HG03060 (cell line): ENCODE results near the gene PAN3.

Experiments used
- ATAC-seq: cut with Tn5 transposase; IDR thresholded peaks from one replicate; pipeline ENCODE4 v1.9.1; 2021; ENCODE audit warnings: low read depth, moderate number of reproducible peaks; ENCODE audit not compliant: unreplicated experiment

The PAN3 gene

DNA sequence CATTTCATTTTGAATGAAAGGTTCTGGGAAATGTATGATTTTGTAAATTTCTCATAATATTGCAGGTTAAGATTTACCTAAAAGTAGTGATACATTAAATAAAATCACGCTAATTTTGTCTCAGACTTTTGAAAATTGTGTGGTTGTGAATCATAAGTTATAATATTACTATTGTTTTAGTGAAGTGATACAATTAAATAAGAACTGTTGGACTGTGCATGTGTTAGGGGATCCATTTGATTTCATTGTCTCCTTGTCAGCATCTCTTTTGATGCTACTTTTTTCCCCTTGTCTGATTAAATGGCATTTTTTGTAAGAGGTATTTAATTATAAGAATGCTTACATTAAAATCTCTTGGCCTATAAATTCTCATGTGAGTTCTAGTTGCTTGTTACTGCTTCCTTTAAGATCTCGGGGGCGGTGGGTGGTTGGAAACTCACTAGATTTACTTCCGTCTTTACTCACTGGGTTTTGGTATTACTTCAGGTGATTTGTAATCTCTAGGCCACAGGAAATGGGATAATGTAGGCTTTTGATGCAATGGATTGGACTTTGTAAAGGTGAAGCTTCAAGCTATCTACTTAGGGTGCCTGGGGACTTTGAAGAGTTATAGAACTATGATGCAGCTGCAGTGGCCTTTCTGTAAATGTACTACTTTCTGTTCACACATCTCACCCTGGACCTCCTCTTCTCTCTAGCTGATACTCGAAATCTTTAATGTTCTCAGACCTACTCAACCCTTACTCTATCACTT, 66.5 kb downstream of the PAN3 start:
- ATAC-seq: no peak

DNA sequence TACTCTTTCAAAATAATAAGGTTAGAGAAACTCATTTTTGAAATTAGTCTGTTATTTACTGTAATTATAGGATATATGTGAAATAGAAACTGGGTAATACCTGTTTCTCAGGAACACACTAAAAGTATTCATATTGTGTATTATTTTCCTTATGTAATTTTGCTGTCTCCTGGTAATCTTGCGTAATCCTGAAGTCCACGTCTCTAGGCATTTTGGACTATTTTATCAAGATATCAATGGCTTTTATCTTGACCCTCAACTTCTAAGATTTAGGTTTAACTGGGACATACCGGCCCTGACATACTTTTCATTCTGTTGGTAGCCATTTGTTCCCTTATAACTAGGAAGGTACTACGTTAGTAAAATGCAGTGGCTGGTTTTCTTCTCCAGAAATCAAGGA, 80.3 kb downstream of the PAN3 start:
- ATAC-seq: no peak

DNA sequence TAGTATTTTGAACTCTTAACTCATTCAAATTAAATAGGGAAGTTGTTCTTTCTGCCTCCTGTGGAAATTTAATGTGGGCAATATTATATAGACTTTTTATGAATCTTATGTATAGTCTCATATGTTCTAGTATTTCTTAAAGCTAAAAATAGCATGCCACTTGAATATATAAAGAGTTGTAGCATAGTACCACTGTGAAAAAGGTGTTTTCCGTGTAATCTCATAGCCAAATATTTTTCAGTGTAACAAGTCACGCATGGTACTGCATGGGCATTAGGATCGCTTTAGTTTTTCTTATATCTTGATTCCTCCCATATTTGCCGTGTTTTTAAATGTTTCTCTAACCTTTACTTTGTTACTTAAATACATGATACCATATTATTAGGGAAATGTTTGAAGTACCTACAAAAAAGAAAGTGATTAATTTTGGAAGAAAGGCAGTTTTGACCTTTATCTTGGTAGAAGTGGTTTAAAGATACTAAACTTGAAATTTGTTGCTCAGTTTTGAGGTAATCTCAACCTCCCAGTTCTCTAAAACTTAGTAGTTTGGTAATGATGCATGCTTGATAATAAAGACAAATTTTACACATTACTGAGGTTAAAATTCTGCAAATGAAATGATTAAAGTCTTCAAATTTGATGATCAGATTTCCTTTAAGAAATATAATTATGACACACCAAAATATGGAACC, 81.2 kb downstream of the PAN3 start:
- ATAC-seq: no peak

DNA sequence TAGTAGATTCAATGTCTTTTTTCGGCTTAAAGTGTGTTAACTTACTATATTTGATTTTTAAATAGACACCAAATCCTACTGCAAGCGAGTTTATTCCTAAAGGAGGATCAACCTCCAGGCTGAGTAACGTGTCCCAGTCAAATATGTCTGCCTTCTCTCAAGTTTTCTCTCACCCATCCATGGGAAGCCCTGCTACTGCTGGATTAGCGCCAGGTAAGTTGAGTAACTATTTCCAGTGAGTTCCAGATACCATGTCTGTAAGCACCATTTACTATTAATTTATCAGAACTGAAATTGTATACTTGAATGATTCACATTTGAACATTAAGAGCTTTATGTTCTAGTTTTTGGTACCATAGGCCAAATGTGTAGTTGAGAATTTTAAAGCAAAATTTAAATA, 81.8 kb downstream of the PAN3 start:
- ATAC-seq: no peak

DNA sequence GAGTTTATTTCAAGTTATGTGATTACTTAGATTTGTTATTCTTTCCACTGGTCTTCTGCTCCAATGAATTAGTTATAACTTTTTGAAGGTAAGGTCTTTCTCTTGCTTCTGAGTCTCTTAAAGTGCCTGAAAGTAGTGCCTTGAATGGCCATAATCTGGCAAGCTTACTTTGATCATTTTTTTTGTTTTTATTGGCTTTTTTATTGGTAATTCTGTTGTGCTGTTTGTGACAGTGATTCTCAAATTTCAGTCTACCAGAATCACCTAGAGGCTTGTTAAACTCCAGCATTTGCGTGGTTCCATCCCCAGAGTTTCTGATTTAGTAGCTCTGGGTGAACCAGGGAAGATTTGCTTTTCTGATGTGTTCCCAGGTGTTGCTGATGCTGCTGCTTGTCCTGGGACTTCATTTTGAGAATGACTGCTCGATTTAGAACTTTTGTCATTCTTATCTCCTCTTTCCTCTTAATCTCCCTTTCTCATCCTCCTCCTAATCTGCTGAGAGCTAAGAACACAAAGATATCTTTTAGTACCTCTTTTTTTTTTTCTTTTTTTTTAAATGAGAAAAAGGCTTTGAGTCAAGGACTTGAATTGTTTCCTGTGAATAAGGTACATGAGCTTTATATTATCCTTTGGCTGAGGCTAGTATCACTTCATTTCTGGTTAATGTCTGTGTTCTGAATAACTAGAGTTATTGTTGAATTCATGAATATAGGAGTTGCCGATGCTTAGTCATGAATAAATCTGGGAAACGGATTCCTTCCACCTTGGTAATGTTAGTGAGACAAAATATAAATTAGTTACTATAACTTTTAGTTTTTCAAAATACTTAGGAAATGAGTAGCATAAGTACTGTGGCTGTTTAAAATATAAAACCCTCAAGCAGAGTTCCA, 91.4 kb downstream of the PAN3 start:
- no peak for ATAC-seq

DNA sequence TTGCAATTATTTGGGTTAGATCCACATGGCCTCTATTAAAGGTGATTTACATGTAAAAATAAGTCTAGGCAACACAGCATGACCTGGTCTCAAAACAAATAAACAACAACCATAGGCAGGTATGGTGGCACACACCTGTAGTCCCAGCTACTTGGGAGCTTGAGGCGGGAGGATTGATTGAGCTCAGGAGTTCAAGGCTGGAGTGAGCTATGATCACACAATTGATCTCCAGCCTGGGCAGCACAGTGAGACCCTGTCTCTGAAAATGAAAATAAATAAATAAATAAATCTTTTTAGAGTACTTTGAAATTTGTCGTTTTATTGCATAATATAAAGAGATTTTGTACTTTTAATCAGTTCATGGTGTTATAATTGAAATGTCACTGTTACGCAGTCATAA, 93.3 kb downstream of the PAN3 start:
- no peak for ATAC-seq

DNA sequence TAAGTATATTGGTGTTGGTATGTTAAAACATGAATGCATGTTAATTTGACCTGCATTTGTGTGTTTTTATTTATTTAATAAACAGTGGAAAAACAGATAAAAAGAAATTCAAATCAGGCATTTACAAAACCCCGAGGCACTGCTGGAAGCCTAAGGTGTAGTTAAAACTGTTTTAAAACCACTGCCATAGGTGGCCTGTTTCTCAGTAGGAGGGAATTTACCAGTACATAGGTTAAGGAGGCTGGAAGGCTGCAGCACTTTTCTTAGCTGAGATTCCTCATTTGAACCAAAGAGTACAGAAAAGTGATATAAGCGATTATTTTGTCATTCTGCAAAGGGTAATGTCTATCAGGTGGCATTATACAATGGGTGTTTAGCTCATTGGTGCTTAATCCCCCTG, 99.6 kb downstream of the PAN3 start:
- ATAC-seq: no peak

DNA sequence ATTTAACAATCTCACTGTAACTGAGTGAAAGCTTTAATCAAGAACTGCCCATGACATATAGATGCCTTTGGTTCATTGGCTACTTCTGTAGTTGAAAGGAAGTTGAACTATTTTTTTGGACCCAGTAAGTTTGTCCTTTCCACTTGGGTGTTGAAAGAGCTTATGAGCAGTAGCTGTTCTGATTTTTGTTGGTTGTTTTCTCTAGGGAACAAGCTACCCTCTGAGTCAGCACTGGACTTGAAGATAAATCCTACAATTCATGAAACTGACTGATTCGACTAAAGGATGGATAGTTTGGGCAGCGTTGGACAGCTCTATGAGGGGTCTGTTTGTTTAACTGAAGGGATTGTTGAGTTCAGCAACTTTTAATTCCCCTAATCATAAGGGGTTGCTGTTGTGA, 101.0 kb downstream of the PAN3 start:
- no peak for ATAC-seq

DNA sequence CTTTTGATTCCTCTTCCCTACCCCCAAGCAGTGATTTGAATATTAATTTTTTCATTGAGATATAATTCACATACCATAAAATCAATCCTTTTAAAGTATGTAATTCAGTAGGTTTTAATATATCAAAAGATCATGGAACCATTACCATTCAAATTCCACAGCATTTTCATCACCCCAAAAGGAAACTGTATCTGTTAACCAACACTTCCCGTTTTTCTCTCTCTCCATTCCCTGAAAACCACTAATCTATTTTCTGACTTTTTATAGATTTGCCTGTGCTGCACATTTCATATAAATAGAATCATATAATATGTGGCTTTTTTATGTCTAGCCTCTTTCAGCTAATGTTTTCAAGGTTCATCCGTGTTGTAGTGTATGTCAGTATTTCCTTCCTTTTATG, 107.1 kb downstream of the PAN3 start:
- ATAC-seq: no peak

DNA sequence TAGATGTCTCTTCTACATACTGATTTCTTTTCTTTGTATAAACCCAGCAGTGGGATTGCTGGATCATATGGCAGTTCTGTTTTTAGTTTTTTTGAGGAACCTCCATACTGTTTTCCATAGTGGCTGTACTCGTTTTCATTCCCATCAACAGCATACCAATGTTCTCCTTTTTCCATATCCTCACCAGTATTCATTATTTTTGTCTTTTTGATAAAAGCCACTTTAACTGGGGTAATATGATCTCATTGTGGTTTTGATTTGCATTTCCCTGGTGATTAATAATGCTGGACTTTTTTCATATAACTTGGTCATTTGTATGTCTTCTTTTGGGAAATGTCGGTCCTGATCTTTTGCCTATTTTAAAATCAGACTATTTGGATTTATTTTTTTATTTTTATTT, 108.5 kb downstream of the PAN3 start:
- no peak for ATAC-seq

DNA sequence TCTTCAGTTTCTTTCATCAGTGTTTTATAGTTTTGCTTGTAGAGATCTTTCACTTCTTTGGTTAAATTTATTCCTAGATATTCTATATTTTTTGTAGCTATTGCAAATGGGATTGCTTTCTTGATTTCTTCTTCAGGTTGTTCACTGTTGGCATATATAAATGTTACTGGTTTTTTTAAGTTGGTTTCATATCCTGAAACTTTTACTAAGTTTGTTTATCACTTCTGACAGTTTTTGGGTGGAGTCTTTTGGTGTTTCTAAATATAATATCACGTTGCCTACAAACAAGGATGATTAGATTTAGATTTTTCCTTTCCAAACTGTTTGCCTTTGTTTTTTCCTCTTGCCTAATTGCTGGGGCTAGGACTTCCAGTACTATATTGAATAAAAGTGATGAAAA, 109.7 kb downstream of the PAN3 start:
- ATAC-seq: no peak

DNA sequence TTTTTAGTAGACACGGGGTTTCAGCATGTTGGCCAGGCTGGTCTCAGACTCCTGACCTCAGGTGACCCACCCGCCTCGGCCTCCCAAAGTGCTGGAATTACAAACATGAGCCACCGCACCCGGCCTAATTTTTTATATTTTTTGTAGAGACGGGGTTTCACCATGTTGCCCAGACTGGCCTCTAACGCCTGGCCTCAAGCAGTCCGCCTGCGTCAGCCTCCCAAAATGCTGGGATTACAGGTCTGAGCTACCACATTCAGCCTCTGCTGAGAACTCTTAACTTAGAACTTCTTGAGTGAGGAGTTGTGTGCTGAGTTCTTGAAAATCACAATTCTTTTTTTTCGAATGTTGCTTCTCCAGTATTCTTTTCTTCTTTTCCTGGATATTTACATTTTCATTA, 112.2 kb downstream of the PAN3 start:
- no peak for ATAC-seq

DNA sequence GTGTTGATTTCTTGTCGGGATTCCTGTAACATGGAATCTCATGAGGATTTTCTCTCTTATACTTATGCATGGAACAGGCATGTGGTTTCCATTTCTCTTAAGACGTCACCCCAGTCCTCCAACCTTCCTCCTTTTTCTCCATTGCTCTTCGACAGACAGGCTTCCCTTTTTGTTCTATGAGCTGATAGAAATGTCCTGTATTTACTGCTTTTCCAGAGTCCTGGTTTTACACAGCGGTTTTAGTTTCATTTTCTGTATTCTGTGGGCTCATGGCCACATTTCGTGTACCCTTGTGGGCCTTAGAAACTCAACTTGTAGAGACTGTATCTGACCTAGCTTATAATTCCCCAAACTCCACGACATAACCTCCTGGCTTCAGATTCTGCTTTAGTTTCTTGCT, 113.1 kb downstream of the PAN3 start:
- ATAC-seq: no peak

DNA sequence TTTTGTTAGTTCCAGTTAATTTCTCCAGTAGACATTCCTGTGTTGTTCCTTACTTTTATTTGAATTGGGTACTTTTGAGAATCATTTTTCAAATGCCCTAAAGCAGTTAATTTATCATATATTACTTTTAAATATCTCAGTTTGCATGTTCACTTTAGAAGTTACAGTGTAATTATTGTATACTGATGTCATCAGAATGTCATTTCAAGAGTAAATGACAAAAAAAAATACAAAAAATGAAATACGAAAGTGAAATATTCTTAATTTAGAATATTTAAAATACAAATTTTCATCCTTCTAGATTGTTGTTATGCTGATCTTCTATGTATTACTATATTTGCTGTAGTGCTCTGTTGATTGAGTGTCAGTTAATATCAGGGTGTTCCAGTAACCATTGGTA, 114.2 kb downstream of the PAN3 start:
- ATAC-seq: no peak

DNA sequence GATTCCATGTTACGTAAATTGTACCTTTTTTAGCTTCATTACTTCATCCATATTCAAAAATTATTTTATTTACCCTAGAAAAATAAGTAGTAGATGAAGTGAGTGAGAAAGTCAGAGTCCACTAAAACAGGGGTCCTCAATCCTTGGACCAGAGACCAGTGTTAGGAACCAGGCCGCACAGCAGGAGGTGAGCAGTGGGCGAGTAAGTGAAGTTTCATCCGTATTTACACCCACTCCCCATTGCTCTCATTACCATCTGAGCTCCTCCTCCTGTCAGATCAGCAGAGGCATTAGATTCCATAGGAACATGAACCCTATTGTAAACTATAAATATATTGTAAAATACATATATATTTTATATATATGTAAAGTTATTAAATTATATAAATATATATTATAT, 119.0 kb downstream of the PAN3 start:
- ATAC-seq: no peak

DNA sequence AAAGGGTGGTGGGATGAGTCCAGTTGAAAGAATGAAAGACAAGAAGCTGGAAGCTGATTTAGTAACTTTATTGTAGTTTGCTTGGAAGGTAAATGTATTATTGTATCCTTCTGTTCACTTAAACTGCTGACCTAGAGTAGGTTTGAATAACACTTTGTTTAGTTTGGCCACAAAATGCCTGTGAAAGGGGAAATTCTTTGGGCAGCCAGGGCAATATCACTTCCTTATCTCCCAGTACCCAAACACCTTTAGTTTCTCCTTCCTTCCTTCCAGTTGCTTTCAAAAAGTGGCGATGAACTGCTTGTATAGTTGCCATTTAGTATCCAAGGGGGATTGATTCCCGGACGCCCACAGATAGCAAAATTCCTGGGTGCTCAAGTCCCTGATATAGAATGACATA, 120.1 kb downstream of the PAN3 start:
- ATAC-seq: no peak

DNA sequence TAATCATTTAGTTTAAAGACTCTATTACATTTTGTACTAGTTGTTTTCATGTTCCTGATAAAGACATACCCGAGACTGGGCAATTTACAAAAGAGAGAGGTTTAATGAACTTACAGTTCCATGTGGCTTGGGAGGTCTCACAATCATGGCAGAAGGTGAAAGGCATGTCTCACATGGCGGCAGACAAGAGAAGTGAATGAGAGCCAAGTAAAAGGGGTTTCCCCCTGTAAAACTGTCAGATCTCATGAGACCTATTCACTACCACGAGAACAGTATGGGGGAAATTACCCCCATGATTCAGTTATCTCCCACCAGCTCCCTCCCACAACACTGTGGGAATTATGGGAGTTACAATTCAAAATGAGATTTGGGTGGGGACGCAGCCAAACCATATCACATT, 129.2 kb downstream of the PAN3 start:
- no peak for ATAC-seq

DNA sequence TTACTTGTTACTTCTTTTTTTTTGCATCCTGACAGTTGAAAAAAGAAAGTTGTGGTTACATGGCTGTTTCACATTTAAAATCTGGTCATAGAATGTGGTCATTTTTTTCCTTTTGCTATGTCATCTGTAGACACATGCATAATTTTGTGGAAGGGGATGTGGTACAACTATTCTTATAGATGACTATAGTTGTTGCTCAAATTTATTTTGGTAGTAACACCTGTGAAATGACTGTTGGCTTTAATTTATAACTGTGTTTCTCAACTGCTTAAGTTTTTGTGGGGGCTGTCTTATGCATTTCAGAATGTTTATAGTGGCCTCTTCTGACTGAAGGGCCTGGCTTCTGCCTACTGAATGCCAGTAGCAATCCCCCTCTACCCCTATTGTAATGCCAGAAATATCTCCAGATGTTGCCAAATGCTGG, 130.5 kb downstream of the PAN3 start:
- ATAC-seq: peak; percentile 95

DNA sequence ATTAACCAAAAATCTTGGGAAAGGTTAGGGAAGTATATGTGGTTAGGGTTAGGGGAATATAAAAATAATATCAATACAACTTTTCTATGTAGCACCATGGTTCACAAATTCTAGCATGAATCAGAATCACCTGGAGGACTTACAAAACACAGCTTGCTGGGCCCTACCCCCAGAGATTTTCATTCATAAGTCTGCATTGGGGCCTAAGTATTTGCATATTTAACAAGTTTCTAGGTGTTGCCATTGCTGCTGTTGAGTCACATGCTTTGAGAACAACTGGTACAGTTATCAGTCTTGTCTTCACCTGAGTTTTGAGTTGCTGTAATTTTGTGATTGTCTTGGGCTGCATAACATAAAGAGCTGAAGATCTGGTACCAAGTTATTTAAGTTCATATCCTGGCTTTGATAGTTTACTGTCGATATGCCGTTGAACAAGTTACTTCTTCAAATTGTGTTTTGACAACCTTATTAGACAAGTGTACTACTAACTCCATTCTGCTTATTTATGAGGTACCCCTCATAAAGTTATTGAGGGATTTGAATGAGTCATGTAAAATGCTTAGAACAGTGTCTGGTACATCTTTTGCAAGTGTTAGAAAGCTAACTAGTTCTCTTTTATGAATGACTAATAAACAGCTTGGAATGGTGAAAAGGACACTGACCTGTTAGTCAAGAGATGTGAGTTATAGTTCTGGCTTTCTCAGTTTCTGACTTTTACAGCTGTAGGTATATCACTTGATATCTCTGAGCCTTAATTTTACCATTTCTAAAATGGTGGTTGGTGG, 132.9 kb downstream of the PAN3 start:
- no peak for ATAC-seq

DNA sequence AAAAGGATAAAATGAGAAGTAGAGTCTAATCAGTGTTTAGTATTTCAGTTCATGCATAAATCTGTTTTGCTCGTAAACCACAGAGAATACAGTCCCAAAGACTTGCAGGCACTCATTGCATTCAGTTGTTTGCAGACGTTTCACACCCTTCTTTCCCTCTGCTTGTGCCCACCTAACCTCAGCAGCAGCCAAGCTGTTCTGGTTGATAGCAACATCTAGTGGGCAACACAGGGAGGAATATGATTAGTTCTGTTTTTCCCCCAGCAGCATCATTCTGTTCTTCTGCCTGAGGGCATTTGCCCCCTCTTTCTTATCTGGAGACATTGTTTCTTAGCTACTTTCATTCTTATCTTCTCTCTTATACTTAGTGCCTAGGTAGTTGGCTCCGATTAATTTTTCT, 135.6 kb downstream of the PAN3 start:
- ATAC-seq: no peak

DNA sequence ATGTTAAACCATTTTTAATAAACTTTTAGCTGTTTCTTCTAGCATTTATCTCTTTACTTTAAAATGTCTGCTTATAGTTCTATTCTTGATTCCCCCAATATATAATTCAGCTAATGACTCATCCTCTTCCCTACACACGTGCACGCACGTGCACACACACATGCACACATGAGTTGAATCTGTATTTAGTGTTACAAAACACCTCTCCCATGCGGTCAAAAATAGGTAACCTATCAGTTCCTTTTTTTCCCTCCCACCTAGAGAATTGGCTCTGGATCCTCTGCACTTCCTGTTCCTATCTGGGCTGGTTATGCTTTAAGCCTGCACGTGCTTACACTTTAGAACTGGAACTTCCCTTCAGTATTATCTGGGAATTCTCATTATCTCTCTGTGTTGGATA, 144.1 kb downstream of the PAN3 start:
- no peak for ATAC-seq
